IMR-90 (cell line): Measurements from ENCODE around the gene CD6. TPM values are rescaled to one million over a fixed set of nuclear protein-coding genes. Genes with fewer than 3 reads are reported as not detected.

Experiments used
- ATAC-seq: fragments of 200-7000 bp; cut with Tn5 transposase; 2 replicates; pipeline ENCODE4 v1.9.1; 2020; ENCODE audit warnings: low read depth, mild to moderate bottlenecking, moderate library complexity
- BruUV-seq: library from RNA; stranded (reverse); fragments of 400-500 nt; replicated peaks from 2 replicates; lab custom pipeline; 2021; lab: Mats Ljungman, UMichigan
- CTCF ChIA-PET: fragments of 300-600 bp; formaldehyde crosslinking; extraction: SDS; loops from one replicate; lab custom pipeline; 2021; ENCODE audit warnings: antibody characterized with exemption; lab: Yijun Ruan, JAX
- POLR2A ChIA-PET: fragments of 300-600 bp; sonication (Branson Sonifier 250); formaldehyde crosslinking; loops from one replicate; lab custom pipeline; 2022; ENCODE audit warnings: antibody characterized with exemption; ENCODE audit not compliant: unreplicated experiment; lab: Charles Lee
- DNase-seq: peaks from one replicate; pipeline ENCODE4 v3.0.0; 2013
- H2AFZ ChIP-seq: replicated peaks from 2 replicates; pipeline ENCODE3; 2013; ENCODE audit warnings: low read length, mild to moderate bottlenecking; ENCODE audit not compliant: poor library complexity
- H2AK5ac ChIP-seq: 2 replicates; pipeline ENCODE4 v1.6.1; 2013; ENCODE audit warnings: low read depth, low read length, inconsistent platforms
- H2AK9ac ChIP-seq: replicated peaks from 2 replicates; pipeline ENCODE3; 2013; ENCODE audit warnings: mild to moderate bottlenecking, low read depth, low read length, moderate library complexity; ENCODE audit not compliant: poor library complexity
- H2BK120ac ChIP-seq: 2 replicates; pipeline ENCODE4 v1.6.1; 2013; ENCODE audit warnings: low read depth, low read length, inconsistent platforms
- H2BK15ac ChIP-seq: 3 replicates; pipeline ENCODE4 v1.6.1; 2013; ENCODE audit warnings: low read depth, low read length, inconsistent platforms
- H2BK20ac ChIP-seq: 2 replicates; pipeline ENCODE4 v1.6.1; 2013; ENCODE audit warnings: low read depth, mild to moderate bottlenecking, inconsistent platforms, low read length, moderate library complexity
- H2BK5ac ChIP-seq: 2 replicates; pipeline ENCODE4 v1.6.1; 2013; ENCODE audit warnings: mild to moderate bottlenecking, low read depth, low read length, inconsistent platforms; ENCODE audit not compliant: poor library complexity, severe bottlenecking
- H3K14ac ChIP-seq: replicated peaks from 2 replicates; pipeline ENCODE4 v1.6.1; 2013; ENCODE audit warnings: low read depth, low read length, inconsistent platforms
- H3K18ac ChIP-seq: 2 replicates; pipeline ENCODE4 v1.6.1; 2013; ENCODE audit warnings: low read depth, low read length, control low read depth
- H3K23ac ChIP-seq: 2 replicates; pipeline ENCODE4 v1.6.1; 2013; ENCODE audit warnings: low read depth, low read length, inconsistent platforms
- H3K27ac ChIP-seq: 2 replicates; pipeline ENCODE4 v1.5.1; 2013; ENCODE audit warnings: mild to moderate bottlenecking, control low read depth, low read length; ENCODE audit not compliant: insufficient read depth
- H3K27me3 ChIP-seq: 2 replicates; pipeline ENCODE4 v1.6.1; 2013; ENCODE audit warnings: low read length; ENCODE audit not compliant: control insufficient read depth, insufficient read depth
- H3K36me3 ChIP-seq: 2 replicates; pipeline ENCODE4 v1.6.1; 2013; ENCODE audit warnings: low read length, mixed read lengths; ENCODE audit not compliant: control insufficient read depth, insufficient read depth
- H3K4ac ChIP-seq: 2 replicates; pipeline ENCODE4 v1.6.1; 2013; ENCODE audit warnings: low read depth, low read length, inconsistent platforms
- H3K4me1 ChIP-seq: 2 replicates; pipeline ENCODE4 v1.6.1; 2013; ENCODE audit warnings: low read length, mixed read lengths; ENCODE audit not compliant: control insufficient read depth, insufficient read depth
- H3K4me2 ChIP-seq: 2 replicates; pipeline ENCODE4 v1.6.1; 2013; ENCODE audit warnings: low read depth, mild to moderate bottlenecking, control low read depth, low read length, moderate library complexity
- H3K4me3 ChIP-seq: 2 replicates; pipeline ENCODE4 v1.5.1; 2013; ENCODE audit warnings: low read depth, mild to moderate bottlenecking, control low read depth, low read length, moderate library complexity; ENCODE audit not compliant: insufficient read depth
- H3K56ac ChIP-seq: 2 replicates; pipeline ENCODE4 v1.6.1; 2013; ENCODE audit warnings: low read length, inconsistent platforms; ENCODE audit not compliant: insufficient read depth; ENCODE audit errors: extremely low read depth
- H3K79me1 ChIP-seq, 2 experiments: 2 replicates each; pipeline ENCODE4 v1.6.1; 2013; ENCODE audit warnings: low read length in 2 of 2, inconsistent platforms in 1 of 2, low read depth in 1 of 2
- H3K9ac ChIP-seq: 2 replicates; pipeline ENCODE4 v1.6.1; 2013; ENCODE audit warnings: low read depth, low read length, control low read depth
- H3K9me1 ChIP-seq: 2 replicates; pipeline ENCODE4 v1.6.1; 2013; ENCODE audit warnings: low read length, inconsistent platforms; ENCODE audit not compliant: insufficient read depth
- H3K9me3 ChIP-seq: 2 replicates; pipeline ENCODE4 v1.6.1; 2013; ENCODE audit warnings: low read length; ENCODE audit not compliant: control insufficient read depth, insufficient read depth
- H4K20me1 ChIP-seq: 2 replicates; pipeline ENCODE4 v1.6.1; 2013; ENCODE audit warnings: low read length, inconsistent platforms; ENCODE audit not compliant: insufficient read depth
- H4K5ac ChIP-seq: 2 replicates; pipeline ENCODE4 v1.6.1; 2013; ENCODE audit warnings: mild to moderate bottlenecking, low read depth, low read length, control low read depth
- H4K8ac ChIP-seq, 2 experiments: 2 replicates each; pipeline ENCODE4 v1.6.1; 2013; ENCODE audit warnings: low read depth in 2 of 2, low read length in 2 of 2, control low read depth in 1 of 2, inconsistent platforms in 1 of 2
- H4K91ac ChIP-seq: 2 replicates; pipeline ENCODE4 v1.6.1; 2013; ENCODE audit warnings: low read depth, low read length, inconsistent platforms; ENCODE audit not compliant: insufficient read depth
- RAD21 ChIP-seq: IDR thresholded peaks from 2 replicates; pipeline ENCODE4 v1.6.1; 2012; ENCODE audit warnings: low read length, improper control_type of control experiment
- WGBS, 2 experiments: methylation state at CpG; one replicate each; pipeline versions ENCODE4 v1.1.5 to v1.1.7; 2013; ENCODE audit warnings: missing lambda C conversion rate in 2 of 2; ENCODE audit not compliant: insufficient read length in 1 of 2; ENCODE audit errors: extremely low coverage in 2 of 2; 5-methylcytosine and 5-hydroxymethylcytosine counted together
- dilution Hi-C: fragments of 300-500 bp; cut with HindIII; formaldehyde crosslinking; loops from one replicate; pipeline ENCODE4 v1.14.3; 2018; ENCODE audit warnings: low sequenced_read_pairs; ENCODE audit not compliant: unreplicated experiment
- in situ Hi-C: fragments of 300-500 bp; cut with MboI; formaldehyde crosslinking; loops from 3 replicates; pipeline ENCODE4 v1.14.3; 2019; ENCODE audit warnings: low sequenced_read_pairs, inconsistent platforms, mixed read lengths
- intact Hi-C: fragments of 100-400 bp; cut with micrococcal nuclease; formaldehyde crosslinking; loops from 2 replicates; pipeline ENCODE4 v1.10.0; 2022
- polyA plus RNA-seq, 3 experiments: library from polyadenylated mRNA; depleted of rRNA; stranded (reverse); fragments of >200 nt; gene quantifications; 2 replicates each; pipeline ENCODE4 v1.2.3, GENCODE V29; 2012; ENCODE audit warnings: low replicate concordance in 1 of 3
- total RNA-seq: library from RNA; depleted of rRNA; stranded (reverse); fragments of >200 nt; gene quantifications from 2 replicates; pipeline ENCODE4 v1.2.3, GENCODE V29; 2012

The CD6 gene
- total and polyA plus RNA-seq, 2 of the 4 experiments (the other 2 are of a cell fraction) = not detected

GRCh38 chr11:60938500-60938899, 33.0 kb upstream of the CD6 start:
- no peak overlapping the region for H3K18ac ChIP-seq
- no TSS peak for BruUV-seq
- CTCF ChIA-PET = no interaction called here
- H3K9me1 ChIP-seq = no peaks in the 10 kb centered on the region
- no peak overlapping the region for H3K14ac ChIP-seq
- no peak overlapping the region for H2BK20ac ChIP-seq
- H2AK9ac ChIP-seq = no peak overlapping the region
- H4K20me1 ChIP-seq = no peaks in the 10 kb centered on the region
- H2BK5ac ChIP-seq = no peak overlapping the region
- ATAC-seq (no peak), DNase-seq (no peak)
- H4K5ac ChIP-seq = no peak overlapping the region
- H2AK5ac ChIP-seq = no peak overlapping the region
- no peaks in the 10 kb centered on the region for H3K79me1 ChIP-seq
- no peak overlapping the region for H3K23ac ChIP-seq
- peaks cover 34% of the 10 kb centered on the region for H3K36me3 ChIP-seq
- H3K4ac ChIP-seq = no peak overlapping the region
- H2BK15ac ChIP-seq = no peak overlapping the region
- H2AFZ ChIP-seq = no peak overlapping the region
- H3K27ac ChIP-seq = no peak overlapping the region
- no peak for TF ChIP-seq RAD21
- WGBS, 2 experiments = 94% methylated on average over 5 of the region's 9 CpGs; no CpG with 5 or more reads in 1 of the 2 experiments
- in situ Hi-C loops (no loop called here), intact Hi-C loops (no loop called here), dilution Hi-C loops (no loop called here)
- POLR2A ChIA-PET = no interaction called here
- no peak overlapping the region for H3K9ac ChIP-seq
- H4K8ac ChIP-seq = no peak overlapping the region
- H3K56ac ChIP-seq = no peak overlapping the region
- H2BK120ac ChIP-seq = no peak overlapping the region
- H3K4me2 ChIP-seq = no peak overlapping the region
- H4K91ac ChIP-seq = no peak overlapping the region
- H3K4me3 ChIP-seq = no peak overlapping the region
- peaks cover 4% of the 10 kb centered on the region; the same call in 1 of the 2 replicates for H3K4me1 ChIP-seq
- H3K9me3 ChIP-seq = no peaks in the 10 kb centered on the region
- H3K27me3 ChIP-seq = no peaks in the 10 kb centered on the region
